ENCODE data around the gene SLC39A7.

The SLC39A7 gene

GRCh38 chr6:33168639-33169038 lies 32.0 kb upstream of the SLC39A7 start:
- Histone ChIP-seq H3K79me1 (replicated peaks; ENCODE audit: low read length, poor library complexity, severe bottlenecking) (no peaks in the 10 kb centered on the region), H3K4ac (ENCODE audit: low read depth in 1 of 2, low read length in 2 of 2) (no peak overlapping the region), H2BK15ac (ENCODE audit: low read depth, poor library complexity, severe bottlenecking) (no peak overlapping the region), H2BK5ac (ENCODE audit: low read depth, low read length, poor library complexity, severe bottlenecking) (no peak overlapping the region), H3K36me3 (ENCODE audit: control insufficient read depth in 1 of 2, insufficient read depth in 2 of 2, low read depth in 1 of 2, low read length in 2 of 2) (no peaks in the 10 kb centered on the region), H3K27ac (ENCODE audit: low read length, poor library complexity, severe bottlenecking) (no peak overlapping the region), H3K14ac (ENCODE audit: low read length in 2 of 2) (no peak overlapping the region), H3K9ac (ENCODE audit: low read length) (no peak overlapping the region), H3K4me3 (ENCODE audit: insufficient read depth in 1 of 2, low read depth in 1 of 2, low read length in 2 of 2) (no peak overlapping the region), H2AK5ac (ENCODE audit: low read length, severe bottlenecking) (no peak overlapping the region), H2BK12ac (ENCODE audit: low read length in 2 of 2) (no peak overlapping the region), H3K18ac (ENCODE audit: low read depth in 1 of 2, low read length in 2 of 2) (no peak overlapping the region), H4K91ac (ENCODE audit: low read length) (no peak overlapping the region), H4K8ac (ENCODE audit: low read length) (no peak overlapping the region), H3K23ac (ENCODE audit: low read length in 2 of 2) (no peak overlapping the region), H2BK120ac (ENCODE audit: low read depth, low read length) (no peak overlapping the region), H3K27me3 (ENCODE audit: control insufficient read depth in 1 of 2, insufficient read depth in 1 of 2, low read length in 2 of 2) (peaks cover 17 to 30% of the 10 kb centered on the region in 2 experiments), H3K4me2 (ENCODE audit: low read length, poor library complexity, severe bottlenecking) (no peak overlapping the region), H3K9me3 (ENCODE audit: control insufficient read depth, low read length) (no peaks in the 10 kb centered on the region), H3K4me1 (ENCODE audit: control insufficient read depth, insufficient read depth, low read depth, low read length) (no peaks in the 10 kb centered on the region), H2AFZ (ENCODE audit: low read depth, low read length) (no peak overlapping the region)
- DNase-seq, result no peak
- WGBS, result 83% methylated on average over 5 of the region's 5 CpGs

GRCh38 chr6:33169291-33170175 lies 31.1 kb upstream of the SLC39A7 start:
- H3K4me2 ChIP-seq (ENCODE audit: low read length, poor library complexity, severe bottlenecking), result no peak overlapping the region
- H2AFZ ChIP-seq (ENCODE audit: low read depth, low read length), result no peak overlapping the region
- H2BK12ac ChIP-seq (ENCODE audit: low read length in 2 of 2), result no peak overlapping the region
- H2BK120ac ChIP-seq (ENCODE audit: low read depth, low read length), result no peak overlapping the region
- H2BK15ac ChIP-seq (ENCODE audit: low read depth, poor library complexity, severe bottlenecking), result no peak overlapping the region
- no peak overlapping the region for H3K4ac ChIP-seq (ENCODE audit: low read depth in 1 of 2, low read length in 2 of 2)
- DNase-seq, result no peak
- no peak overlapping the region for H2BK5ac ChIP-seq (ENCODE audit: low read depth, low read length, poor library complexity, severe bottlenecking)
- H3K14ac ChIP-seq (ENCODE audit: low read length in 2 of 2), result no peak overlapping the region
- H3K27ac ChIP-seq (ENCODE audit: low read length, poor library complexity, severe bottlenecking), result no peak overlapping the region
- no peak overlapping the region for H4K91ac ChIP-seq (ENCODE audit: low read length)
- no peaks in the 10 kb centered on the region for H3K79me1 ChIP-seq (replicated peaks; ENCODE audit: low read length, poor library complexity, severe bottlenecking)
- H3K36me3 ChIP-seq (ENCODE audit: control insufficient read depth in 1 of 2, insufficient read depth in 2 of 2, low read depth in 1 of 2, low read length in 2 of 2), result no peaks in the 10 kb centered on the region
- H3K4me1 ChIP-seq (ENCODE audit: control insufficient read depth, insufficient read depth, low read depth, low read length), result no peaks in the 10 kb centered on the region
- H2AK5ac ChIP-seq (ENCODE audit: low read length, severe bottlenecking), result no peak overlapping the region
- H3K9me3 ChIP-seq (ENCODE audit: control insufficient read depth, low read length), result no peaks in the 10 kb centered on the region
- no peak overlapping the region for H3K4me3 ChIP-seq (ENCODE audit: insufficient read depth in 1 of 2, low read depth in 1 of 2, low read length in 2 of 2)
- H3K9ac ChIP-seq (ENCODE audit: low read length), result no peak overlapping the region
- no peak overlapping the region for H3K18ac ChIP-seq (ENCODE audit: low read depth in 1 of 2, low read length in 2 of 2)
- H4K8ac ChIP-seq (ENCODE audit: low read length), result no peak overlapping the region
- 87% methylated on average over 10 of the region's 10 CpGs for WGBS
- no peak overlapping the region for H3K23ac ChIP-seq (ENCODE audit: low read length in 2 of 2)
- peaks cover 22 to 27% of the 10 kb centered on the region in 2 experiments for H3K27me3 ChIP-seq (ENCODE audit: control insufficient read depth in 1 of 2, insufficient read depth in 1 of 2, low read length in 2 of 2)

GRCh38 chr6:33170176-33171015 lies 30.3 kb upstream of the SLC39A7 start:
- Histone ChIP-seq H3K4me3 (ENCODE audit: insufficient read depth in 1 of 2, low read depth in 1 of 2, low read length in 2 of 2) (no peak overlapping the region), H2BK5ac (ENCODE audit: low read depth, low read length, poor library complexity, severe bottlenecking) (no peak overlapping the region), H3K23ac (ENCODE audit: low read length in 2 of 2) (no peak overlapping the region), H3K18ac (ENCODE audit: low read depth in 1 of 2, low read length in 2 of 2) (no peak overlapping the region), H2BK15ac (ENCODE audit: low read depth, poor library complexity, severe bottlenecking) (no peak overlapping the region), H2AFZ (ENCODE audit: low read depth, low read length) (no peak overlapping the region), H2BK120ac (ENCODE audit: low read depth, low read length) (no peak overlapping the region), H3K36me3 (ENCODE audit: control insufficient read depth in 1 of 2, insufficient read depth in 2 of 2, low read depth in 1 of 2, low read length in 2 of 2) (no peaks in the 10 kb centered on the region), H3K79me1 (replicated peaks; ENCODE audit: low read length, poor library complexity, severe bottlenecking) (no peaks in the 10 kb centered on the region), H3K9me3 (ENCODE audit: control insufficient read depth, low read length) (no peaks in the 10 kb centered on the region), H3K4me2 (ENCODE audit: low read length, poor library complexity, severe bottlenecking) (no peak overlapping the region), H3K9ac (ENCODE audit: low read length) (no peak overlapping the region), H3K27me3 (ENCODE audit: control insufficient read depth in 1 of 2, insufficient read depth in 1 of 2, low read length in 2 of 2) (peaks cover 24 to 28% of the 10 kb centered on the region in 2 experiments), H3K4ac (ENCODE audit: low read depth in 1 of 2, low read length in 2 of 2) (no peak overlapping the region), H3K27ac (ENCODE audit: low read length, poor library complexity, severe bottlenecking) (no peak overlapping the region), H4K91ac (ENCODE audit: low read length) (no peak overlapping the region), H3K14ac (ENCODE audit: low read length in 2 of 2) (no peak overlapping the region), H4K8ac (ENCODE audit: low read length) (no peak overlapping the region), H2AK5ac (ENCODE audit: low read length, severe bottlenecking) (no peak overlapping the region), H2BK12ac (ENCODE audit: low read length in 2 of 2) (no peak overlapping the region), H3K4me1 (ENCODE audit: control insufficient read depth, insufficient read depth, low read depth, low read length) (no peaks in the 10 kb centered on the region)
- no peak for DNase-seq
- WGBS, result 87% methylated on average over 9 of the region's 9 CpGs
